ENCODE results near the gene PROCA1.

Gene PROCA1

GRCh38 chr17:28711723-28712031 is at the start of gene PROCA1:
PROCA1 (minus strand) TSS chr17:28711888; CDS start chr17:28711660, 228 bp downstream.
- no peak for DNase-seq

- DNase-seq = no peak
Measured at GRCh38 chr17:28760601-28761562, 49.2 kb upstream of the PROCA1 start.

GRCh38 chr17:28759256-28759865 is 47.7 kb upstream of the PROCA1 start:
- no peak for DNase-seq

GRCh38 chr17:28758411-28759121 is 46.9 kb upstream of the PROCA1 start:
- DNase-seq = no peak

GRCh38 chr17:28756049-28756804 is 44.5 kb upstream of the PROCA1 start:
- DNase-seq = no peak

GRCh38 chr17:28755486-28755885 is 43.8 kb upstream of the PROCA1 start:
- no peak for DNase-seq

- no peak for DNase-seq
Measured at GRCh38 chr17:28751600-28752366, 40.1 kb upstream of the PROCA1 start.

- DNase-seq = peak; percentile 84
Measured at GRCh38 chr17:28750178-28751047, 38.7 kb upstream of the PROCA1 start.

- no peak for DNase-seq
Measured at GRCh38 chr17:28749516-28750177, 38.0 kb upstream of the PROCA1 start.

GRCh38 chr17:28748852-28749515 is 37.3 kb upstream of the PROCA1 start:
- no peak for DNase-seq

GRCh38 chr17:28747801-28748750 is 36.4 kb upstream of the PROCA1 start:
- DNase-seq = no peak

GRCh38 chr17:28747051-28747691 is 35.5 kb upstream of the PROCA1 start:
- no peak for DNase-seq

- DNase-seq = no peak
Measured at GRCh38 chr17:28746611-28747050, 34.9 kb upstream of the PROCA1 start.

- DNase-seq = no peak
Measured at GRCh38 chr17:28745786-28746411, 34.2 kb upstream of the PROCA1 start.

GRCh38 chr17:28744972-28745785 is 33.5 kb upstream of the PROCA1 start:
- DNase-seq = peak; percentile 28

- DNase-seq = peak; percentile 77
Measured at GRCh38 chr17:28744104-28744971, 32.6 kb upstream of the PROCA1 start.
